H1 (cell line): ENCODE data around the gene GLYR1. TPM values are rescaled to one million over a fixed set of nuclear protein-coding genes. Genes with fewer than 3 reads are reported as not detected.

Experiments
- ASH2L ChIP-seq: fragments of 200-600, 300-600 bp; sonication (generic); IDR thresholded peaks from one replicate; pipeline ENCODE4 v1.7.1; 2017; ENCODE audit warnings: low read length
- CBX5 ChIP-seq: fragments of 300-800, 300-1000 bp; sonication (generic); IDR thresholded peaks from 2 replicates; pipeline ENCODE4 v1.7.1; 2016; ENCODE audit warnings: antibody characterized with exemption, low read length, low read depth
- GTF2F1 ChIP-seq: IDR thresholded peaks from 2 replicates; pipeline ENCODE4 v1.6.1; 2012; ENCODE audit warnings: low read depth, low read length, improper control_type of control experiment, borderline replicate concordance
- SP1 ChIP-seq: IDR thresholded peaks from 2 replicates; pipeline ENCODE4 v1.6.1; 2011; ENCODE audit warnings: low read depth, low read length
- TEAD4 ChIP-seq: IDR thresholded peaks from 2 replicates; pipeline ENCODE4 v1.6.1; 2012; ENCODE audit warnings: low read depth, low read length, inconsistent platforms, mixed read lengths
- polyA plus RNA-seq, 7 experiments: library from polyadenylated mRNA; depleted of rRNA in 3 of 7; stranded (reverse) in 5 of 7; unstranded in 2 of 7; fragments of >200 nt in 5 of 7; fragments of 200-250 nt in 2 of 7; gene quantifications; 1 replicate in 5 of 7; 2 replicates in 1 of 7; 4 replicates in 1 of 7; pipeline versions ENCODE4 v1.2.1 to v1.2.3, GENCODE V29; 2011 to 2013; ENCODE audit warnings: missing spikeins in 2 of 7, mixed read lengths in 2 of 7
- total RNA-seq: library from RNA; stranded (reverse); fragmentation: NEBNext Ultra II Directional; extraction: Animal tissue kit (Norgen Biotek cat#: 25700); gene quantifications from 2 replicates; pipeline ENCODE4 v1.2.1, GENCODE V29; 2021

Gene GLYR1
- total and polyA plus RNA-seq, 2 of the 8 experiments (the other 6 are each of a cell fraction or from before 2014, with no cell fraction given): 50.2 to 115 TPM

GRCh38 chr16:4769306-4769638, 77.8 kb downstream of the GLYR1 start (continued):
- TF ChIP-seq CBX5 (no peak), TEAD4 (no peak), SP1 (no peak), GTF2F1 (no peak), ASH2L (no peak)
- TF ChIP-seq, all 59 proteins: peak for 0
